Tibial nerve (tissue), 4 donors: Measurements from ENCODE around the gene TFAP2D. TPM values are rescaled to one million over a fixed set of nuclear protein-coding genes. Genes with fewer than 3 reads are reported as not detected.
A peak's percentile ranks its signal among the peaks of the same experiment; 100 is the strongest.

Experiments
- DNase-seq, 2 donors: peaks; one replicate each; pipeline ENCODE4 v3.0.0-alpha.2; 2019; ENCODE audit warnings: low spot score in 2 of 2
- H3K27ac ChIP-seq, 4 donors: fragments of 200-600 bp; sonication (generic) in 3 of 4; one replicate each; pipeline ENCODE4 v1.5.1; 2017 to 2019; ENCODE audit warnings: mild to moderate bottlenecking in 1 of 4
- H3K27me3 ChIP-seq, 2 donors: fragments of 200-600 bp; sonication (generic) in 1 of 2; one replicate each; pipeline versions ENCODE4 v1.5.1 to v1.6.0; 2017 to 2019
- H3K36me3 ChIP-seq, 3 donors: fragments of 200-600 bp; sonication (generic); one replicate each; pipeline ENCODE4 v1.5.1; 2018 to 2019
- H3K4me1 ChIP-seq, 4 donors: fragments of 200-600 bp; sonication (generic) in 3 of 4; one replicate each; pipeline ENCODE4 v1.5.1; 2017 to 2019
- H3K4me3 ChIP-seq, 4 donors: fragments of 200-600 bp; sonication (generic) in 3 of 4; one replicate each; pipeline ENCODE4 v1.5.1; 2017 to 2019; ENCODE audit warnings: mild to moderate bottlenecking in 1 of 4, moderate library complexity in 1 of 4
- H3K9me3 ChIP-seq, 4 donors: fragments of 200-600 bp; sonication (generic) in 3 of 4; one replicate each; pipeline ENCODE4 v1.5.1; 2017 to 2019
- EP300 ChIP-seq, 2 donors: sonication (generic); formaldehyde crosslinking; IDR thresholded peaks; one replicate each; pipeline ENCODE4 v1.6.1; 2017; ENCODE audit warnings: antibody characterized with exemption in 2 of 2, mild to moderate bottlenecking in 1 of 2
- POLR2A ChIP-seq, 2 donors: fragments of 450-650 bp; IDR thresholded peaks; one replicate each; pipeline ENCODE4 v1.6.1; 2017; ENCODE audit warnings: antibody characterized with exemption in 2 of 2, mild to moderate bottlenecking in 2 of 2, moderate library complexity in 2 of 2
- WGBS, 2 donors: methylation state at CpG; one replicate each; pipeline ENCODE4 v1.1.5; 2018; 5-methylcytosine and 5-hydroxymethylcytosine counted together
- total RNA-seq, 4 donors: library from RNA; depleted of rRNA; stranded (reverse); fragments of >200 nt; gene quantifications; one replicate each; pipeline ENCODE4 v1.1.0, GENCODE V29; 2016
- TF ChIP-seq, protein P1 (sequence below), 5 experiments: fragments of 200-600 bp in 3 of 5; fragments of 450-650 bp in 2 of 5; sonication (generic) in 3 of 5; IDR thresholded peaks; one replicate each; pipeline ENCODE4 v1.5.1; 2016 to 2019; ENCODE audit warnings: antibody characterized with exemption in 5 of 5, mild to moderate bottlenecking in 3 of 5, moderate library complexity in 2 of 5

The TFAP2D gene
- total RNA-seq, 4 donors from 2014 or later, result not detected

DNA sequence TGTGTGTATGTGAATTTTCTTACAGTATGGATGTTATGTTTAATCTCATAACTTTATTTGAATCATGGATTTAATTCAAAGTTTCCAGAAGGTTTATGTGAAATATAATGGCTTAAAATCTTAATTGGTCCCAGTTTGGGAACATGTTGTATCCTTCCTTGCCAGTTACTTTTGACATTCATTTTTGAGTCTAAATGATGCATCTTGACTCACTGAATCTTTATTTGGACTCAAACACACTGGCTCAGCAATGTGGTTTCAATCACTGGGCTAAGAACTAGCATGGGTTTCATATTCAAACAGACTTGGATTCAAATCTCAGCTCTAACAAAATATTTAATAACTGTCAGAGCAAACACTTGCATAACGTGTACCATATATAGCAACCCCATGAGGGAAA is 79.4 kb downstream of the TFAP2D start:
- H3K4me1 ChIP-seq, result no peaks in the 10 kb centered on the region
- no peaks in the 10 kb centered on the region for H3K36me3 ChIP-seq
- no peak overlapping the region for H3K4me3 ChIP-seq
- no peaks in the 10 kb centered on the region for H3K27me3 ChIP-seq
- TF ChIP-seq POLR2A (IDR thresholded peaks at IDR 0.05), result no peak
- TF ChIP-seq, protein P1, sequence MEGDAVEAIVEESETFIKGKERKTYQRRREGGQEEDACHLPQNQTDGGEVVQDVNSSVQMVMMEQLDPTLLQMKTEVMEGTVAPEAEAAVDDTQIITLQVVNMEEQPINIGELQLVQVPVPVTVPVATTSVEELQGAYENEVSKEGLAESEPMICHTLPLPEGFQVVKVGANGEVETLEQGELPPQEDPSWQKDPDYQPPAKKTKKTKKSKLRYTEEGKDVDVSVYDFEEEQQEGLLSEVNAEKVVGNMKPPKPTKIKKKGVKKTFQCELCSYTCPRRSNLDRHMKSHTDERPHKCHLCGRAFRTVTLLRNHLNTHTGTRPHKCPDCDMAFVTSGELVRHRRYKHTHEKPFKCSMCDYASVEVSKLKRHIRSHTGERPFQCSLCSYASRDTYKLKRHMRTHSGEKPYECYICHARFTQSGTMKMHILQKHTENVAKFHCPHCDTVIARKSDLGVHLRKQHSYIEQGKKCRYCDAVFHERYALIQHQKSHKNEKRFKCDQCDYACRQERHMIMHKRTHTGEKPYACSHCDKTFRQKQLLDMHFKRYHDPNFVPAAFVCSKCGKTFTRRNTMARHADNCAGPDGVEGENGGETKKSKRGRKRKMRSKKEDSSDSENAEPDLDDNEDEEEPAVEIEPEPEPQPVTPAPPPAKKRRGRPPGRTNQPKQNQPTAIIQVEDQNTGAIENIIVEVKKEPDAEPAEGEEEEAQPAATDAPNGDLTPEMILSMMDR (IDR thresholded peaks at IDR 0.05), result no peak
- TF ChIP-seq EP300 (IDR thresholded peaks at IDR 0.05), result no peak
- H3K27ac ChIP-seq, result no peak overlapping the region
- DNase-seq, result no peak
- no peaks in the 10 kb centered on the region for H3K9me3 ChIP-seq
- 70 to 71% methylated on average over 1 of the region's 1 CpG for WGBS, 2 donors

DNA sequence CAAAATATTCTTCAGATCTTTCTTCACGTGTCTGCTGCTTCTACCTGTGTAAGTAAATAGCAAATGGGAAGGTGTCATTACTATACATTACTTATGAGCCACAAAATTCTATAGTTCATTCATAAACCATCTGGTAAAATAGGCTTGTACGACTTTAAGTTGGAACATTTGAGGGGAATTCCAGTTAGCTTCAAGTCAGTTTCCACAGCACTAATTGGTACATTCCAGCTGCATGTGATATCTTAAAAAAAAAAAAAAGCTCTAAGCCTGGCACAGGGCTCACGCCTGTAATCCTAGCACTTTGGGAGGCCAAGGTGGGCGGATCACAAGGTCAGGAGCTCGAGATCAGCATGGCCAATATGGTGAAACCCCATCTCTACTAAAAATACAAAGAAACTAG is 82.2 kb downstream of the TFAP2D start:
- no peaks in the 10 kb centered on the region for H3K4me1 ChIP-seq

DNA sequence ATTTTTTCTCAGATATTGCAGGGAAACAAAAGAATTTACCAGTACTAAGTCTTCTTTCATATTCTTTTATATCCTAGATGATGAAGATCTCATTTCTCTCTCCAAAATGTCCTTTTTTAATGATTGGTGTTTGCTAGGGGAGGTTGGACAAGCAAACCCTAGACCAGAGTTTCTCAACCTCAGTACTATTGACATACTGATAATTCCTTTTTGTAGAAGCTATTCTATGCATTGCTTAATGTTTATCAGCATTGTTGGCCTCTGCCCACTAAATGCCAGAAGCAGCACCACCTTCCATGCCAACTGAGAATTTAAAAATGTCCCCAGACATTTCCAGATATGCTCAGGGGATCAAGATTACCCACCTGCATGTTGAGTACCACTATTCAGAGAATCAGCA is 91.0 kb downstream of the TFAP2D start:
- DNase-seq, result no peak
- no peaks in the 10 kb centered on the region for H3K9me3 ChIP-seq
- no peak overlapping the region for H3K4me3 ChIP-seq
- no peaks in the 10 kb centered on the region for H3K36me3 ChIP-seq
- no peak overlapping the region for H3K27ac ChIP-seq
- H3K27me3 ChIP-seq, result no peaks in the 10 kb centered on the region
- H3K4me1 ChIP-seq, result no peaks in the 10 kb centered on the region
- no peak for TF ChIP-seq POLR2A (IDR thresholded peaks at IDR 0.05)
- TF ChIP-seq, protein P1 (IDR thresholded peaks at IDR 0.05), result no peak
- TF ChIP-seq EP300 (IDR thresholded peaks at IDR 0.05), result no peak

More for the DNA sequence above, 82.2 kb downstream of the TFAP2D start:
- H3K9me3 ChIP-seq, result no peaks in the 10 kb centered on the region
- H3K27ac ChIP-seq, result no peak overlapping the region
- H3K36me3 ChIP-seq, result no peaks in the 10 kb centered on the region
- H3K27me3 ChIP-seq, result no peaks in the 10 kb centered on the region
- WGBS, 2 donors, result 47 to 62% methylated on average over 5 of the region's 5 CpGs
- no peak for DNase-seq
- TF ChIP-seq EP300 (IDR thresholded peaks at IDR 0.05), result no peak
- H3K4me3 ChIP-seq, result no peak overlapping the region

DNA sequence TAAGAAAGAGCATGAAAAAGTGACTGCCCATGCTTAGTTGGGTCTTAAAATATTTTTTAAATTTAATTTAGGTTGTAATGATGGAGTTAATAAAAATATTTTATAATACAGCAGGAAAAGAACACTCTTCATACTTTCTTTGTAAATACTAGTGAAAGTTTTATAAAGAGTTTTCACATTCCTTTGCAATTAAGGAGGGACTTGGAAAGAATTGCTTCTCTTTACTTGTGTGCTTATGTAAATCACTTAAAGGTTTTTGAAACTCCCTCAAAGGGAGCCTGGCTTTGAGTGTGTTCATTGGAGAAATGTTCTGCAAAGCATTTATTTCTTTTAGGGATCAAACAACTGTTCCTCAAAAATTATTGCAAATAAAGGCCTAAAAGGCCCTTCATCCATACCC is 93.7 kb downstream of the TFAP2D start:
- Histone ChIP-seq H3K27me3 (no peaks in the 10 kb centered on the region), H3K36me3 (no peaks in the 10 kb centered on the region), H3K27ac (no peak overlapping the region), H3K4me1 (no peaks in the 10 kb centered on the region), H3K4me3 (no peak overlapping the region), H3K9me3 (no peaks in the 10 kb centered on the region)
- TF ChIP-seq EP300 (IDR thresholded peaks at IDR 0.05) (no peak), POLR2A (IDR thresholded peaks at IDR 0.05) (no peak)
- TF ChIP-seq, protein P1 (IDR thresholded peaks at IDR 0.05), result no peak
- DNase-seq, result no peak

DNA sequence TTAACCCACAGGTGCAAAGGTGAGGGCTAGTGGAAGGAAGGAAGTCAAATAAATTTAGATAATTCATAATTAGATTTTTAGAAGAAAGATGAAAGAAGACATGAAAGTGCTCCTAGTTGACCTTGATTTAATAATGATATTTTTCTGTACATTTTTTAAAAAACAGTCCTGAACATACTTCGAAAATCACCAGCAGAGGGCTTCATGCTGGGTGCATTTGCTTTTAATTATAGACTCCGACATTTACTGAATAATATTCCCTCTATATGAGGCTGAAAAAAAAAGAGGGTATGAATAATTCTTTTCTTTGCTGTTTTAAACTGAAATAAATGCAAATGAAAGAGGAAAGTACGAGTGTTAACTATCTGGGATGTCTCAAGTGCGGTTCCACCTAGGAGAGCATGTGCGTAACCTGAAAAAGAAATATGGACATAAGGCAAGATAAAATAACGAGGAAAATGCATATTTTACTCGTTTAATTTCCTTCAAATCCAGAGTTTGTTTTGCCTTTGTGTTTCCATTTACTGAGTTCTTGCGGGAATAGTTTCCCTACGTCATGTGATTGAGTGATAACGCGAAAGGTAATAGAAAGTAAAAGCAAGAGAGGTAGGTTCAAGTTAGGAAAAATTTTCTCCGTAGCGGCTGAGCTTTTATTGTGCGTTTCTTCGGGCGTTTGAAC is 102.2 kb downstream of the TFAP2D start:
- Histone ChIP-seq H3K4me1 (peaks cover 0 to 18% (median 2%) of the 10 kb centered on the region in 4 donors), H3K27me3 (peaks cover 4 to 58% of the 10 kb centered on the region in 2 donors), H3K9me3 (no peaks in the 10 kb centered on the region), H3K4me3 (peak overlapping the region; percentile 23 to 49 (median 42)), H3K27ac (no peak overlapping the region), H3K36me3 (no peaks in the 10 kb centered on the region)
- TF ChIP-seq, protein P1 (IDR thresholded peaks at IDR 0.05), result peak in 3 of 5 experiments; percentile 8 to 18 (median 13)
- no peak for TF ChIP-seq POLR2A (IDR thresholded peaks at IDR 0.05)
- 2 to 5% methylated on average over 16 of the region's 16 CpGs for WGBS, 2 donors
- DNase-seq, result no peak
